Measurements from ENCODE around the gene RHBDL2.

- TF ChIP-seq EZH2 (IDR thresholded peaks at IDR 0.05; ENCODE audit: insufficient read depth, poor library complexity, severe bottlenecking) (no peak), EZH2phosphoT487 (IDR thresholded peaks at IDR 0.05; ENCODE audit: insufficient read depth, low read depth) (no peak)
Measured at GRCh38 chr1:38964140-38964548, 22.5 kb upstream of the RHBDL2 start.
